Muscle layer of duodenum (tissue), 2 donors: Measurements from ENCODE around the gene EXOC4.
"Not testable (repeated sequence)": the region's sequence is repeated elsewhere in the genome, so short reads cannot be mapped to it uniquely, and the experiment has no call there.

Experiments used
- H3K27ac ChIP-seq: one replicate; pipeline ENCODE4 v1.7.0; 2013; ENCODE audit warnings: mild to moderate bottlenecking, low read length
- H3K27me3 ChIP-seq: one replicate; pipeline ENCODE4 v1.7.0; 2013; ENCODE audit warnings: low read depth, mild to moderate bottlenecking, control low read depth, low read length
- H3K36me3 ChIP-seq, 2 donors: one replicate each; pipeline ENCODE4 v1.7.0; 2013; ENCODE audit warnings: low read length in 2 of 2, control low read depth in 1 of 2, mild to moderate bottlenecking in 1 of 2; ENCODE audit not compliant: insufficient read depth in 2 of 2, control insufficient read depth in 1 of 2
- H3K4me1 ChIP-seq, 2 donors: one replicate each; pipeline ENCODE4 v1.7.0; 2013; ENCODE audit warnings: low read length in 2 of 2, mild to moderate bottlenecking in 2 of 2, control low read depth in 1 of 2, moderate library complexity in 1 of 2; ENCODE audit not compliant: insufficient read depth in 2 of 2, control insufficient read depth in 1 of 2
- H3K4me3 ChIP-seq, 2 donors: one replicate each; pipeline ENCODE4 v1.7.0; 2013; ENCODE audit warnings: low read length in 2 of 2, low read depth in 1 of 2, mild to moderate bottlenecking in 1 of 2
- H3K9me3 ChIP-seq, 2 donors: one replicate each; pipeline ENCODE4 v1.7.0; 2013; ENCODE audit warnings: low read length in 2 of 2, control low read depth in 1 of 2, mild to moderate bottlenecking in 1 of 2; ENCODE audit not compliant: control insufficient read depth in 1 of 2
- donor health status: healthy.

EXOC4 gene

GRCh38 chr7:133252858-133253518, at the start of gene EXOC4:
EXOC4 (plus strand) TSS chr7:133253078.
- no peaks in the 10 kb centered on the region for H3K36me3 ChIP-seq
- no peaks in the 10 kb centered on the region for H3K27me3 ChIP-seq
- H3K9me3 ChIP-seq, result no peaks in the 10 kb centered on the region
- peaks cover 5 to 20% of the 10 kb centered on the region in 2 donors for H3K4me1 ChIP-seq
- H3K4me3 ChIP-seq, result peak within 1 kb of the TSS; percentile 90 to 97
- peak within 1 kb of the TSS; percentile 87 for H3K27ac ChIP-seq

GRCh38 chr7:133203490-133203889, 49.4 kb upstream of the EXOC4 start:
- H3K27me3 ChIP-seq, result no peaks in the 10 kb centered on the region
- H3K4me3 ChIP-seq, result no peak overlapping the region
- no peak overlapping the region for H3K27ac ChIP-seq
- H3K36me3 ChIP-seq, result no peaks in the 10 kb centered on the region
- H3K9me3 ChIP-seq, result no peaks in the 10 kb centered on the region
- H3K4me1 ChIP-seq, result no peaks in the 10 kb centered on the region

- no peak overlapping the region for H3K27ac ChIP-seq
- no peaks in the 10 kb centered on the region for H3K4me1 ChIP-seq
- no peak overlapping the region for H3K4me3 ChIP-seq
Observed at GRCh38 chr7:133207687-133208086, 45.2 kb upstream of the EXOC4 start.

GRCh38 chr7:133210817-133211216, 42.1 kb upstream of the EXOC4 start:
- not testable (repeated sequence) for H3K27ac ChIP-seq, H3K9me3 ChIP-seq, H3K4me1 ChIP-seq, H3K36me3 ChIP-seq, H3K27me3 ChIP-seq, H3K4me3 ChIP-seq

More at GRCh38 chr7:133207687-133208086, 45.2 kb upstream of the EXOC4 start:
- no peaks in the 10 kb centered on the region for H3K27me3 ChIP-seq
- no peaks in the 10 kb centered on the region for H3K36me3 ChIP-seq
- no peaks in the 10 kb centered on the region for H3K9me3 ChIP-seq

DNA sequence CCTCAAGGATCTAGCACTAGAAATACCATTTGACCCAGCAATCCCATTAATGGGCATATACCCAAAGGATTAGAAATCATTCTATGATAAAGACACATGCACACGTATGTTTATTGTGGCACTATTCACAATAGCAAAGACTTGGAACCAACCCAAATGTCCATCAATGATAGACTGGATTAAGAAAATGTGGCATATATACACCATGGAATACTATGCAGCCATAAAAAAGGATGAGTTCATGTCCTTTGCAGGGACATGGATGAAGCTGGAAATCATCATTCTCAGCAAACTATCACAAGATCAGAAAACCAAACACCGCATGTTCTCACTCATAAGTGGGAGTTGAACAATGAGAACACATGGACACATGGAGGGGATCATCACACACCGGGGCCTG, 39.1 kb upstream of the EXOC4 start:
- H3K36me3 ChIP-seq, H3K27ac ChIP-seq: not testable (repeated sequence)

DNA sequence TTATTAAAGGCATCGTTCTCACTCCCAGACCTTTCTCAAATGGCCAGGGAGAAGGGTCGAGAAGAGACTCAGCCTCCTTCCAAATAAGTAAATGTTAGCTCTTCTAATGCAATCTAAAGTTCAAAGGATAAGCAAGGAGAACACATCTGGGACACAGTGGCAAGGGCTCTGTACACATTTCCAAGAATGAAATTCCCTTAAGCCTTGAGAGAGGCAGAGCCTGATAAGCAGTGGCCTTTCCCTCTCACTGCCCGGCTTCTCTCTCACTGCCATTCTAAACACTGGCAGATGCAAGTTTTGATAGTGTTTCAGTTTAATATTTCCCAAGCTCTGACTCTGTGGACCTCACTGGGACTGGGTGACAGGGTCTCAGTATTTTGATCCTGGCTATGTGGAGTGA, 35.1 kb upstream of the EXOC4 start:
- Histone ChIP-seq H3K4me1 (no peaks in the 10 kb centered on the region), H3K36me3 (no peaks in the 10 kb centered on the region), H3K27ac (no peak overlapping the region), H3K4me3 (no peak overlapping the region), H3K9me3 (no peaks in the 10 kb centered on the region), H3K27me3 (no peaks in the 10 kb centered on the region)

More for the DNA sequence above, 39.1 kb upstream of the EXOC4 start:
- H3K9me3 ChIP-seq, H3K4me1 ChIP-seq, H3K27me3 ChIP-seq, H3K4me3 ChIP-seq: not testable (repeated sequence)

GRCh38 chr7:133230591-133231194, 22.2 kb upstream of the EXOC4 start:
- Histone ChIP-seq H3K27ac (no peak overlapping the region), H3K4me3 (no peak overlapping the region), H3K9me3 (no peaks in the 10 kb centered on the region), H3K4me1 (no peaks in the 10 kb centered on the region), H3K36me3 (no peaks in the 10 kb centered on the region), H3K27me3 (no peaks in the 10 kb centered on the region)

DNA sequence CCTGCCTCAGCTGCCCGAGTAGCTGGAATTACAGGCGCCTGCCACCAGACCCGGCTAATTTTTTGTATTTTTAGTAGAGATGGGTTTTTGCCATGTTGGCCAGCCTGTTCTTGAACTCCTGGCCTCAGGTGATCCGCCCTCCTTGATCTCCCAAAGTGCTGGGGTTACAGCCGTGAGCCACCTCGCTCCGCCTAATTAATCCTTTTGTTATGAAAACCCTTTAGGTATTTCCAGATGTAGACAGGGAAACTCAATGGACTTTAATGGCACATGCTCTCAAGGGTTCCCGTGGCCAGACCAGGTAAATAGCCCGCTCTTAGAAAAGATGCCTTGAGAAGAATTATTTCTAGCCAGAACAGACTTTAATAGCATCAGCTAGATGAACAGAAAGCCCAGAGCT, 19.7 kb upstream of the EXOC4 start:
- Histone ChIP-seq H3K9me3 (no peaks in the 10 kb centered on the region), H3K36me3 (no peaks in the 10 kb centered on the region), H3K27ac (no peak overlapping the region)

GRCh38 chr7:133234961-133235875, 17.7 kb upstream of the EXOC4 start:
- Histone ChIP-seq H3K36me3 (no peaks in the 10 kb centered on the region), H3K9me3 (no peaks in the 10 kb centered on the region), H3K4me3 (no peak overlapping the region), H3K27me3 (no peaks in the 10 kb centered on the region), H3K27ac (no peak overlapping the region), H3K4me1 (no peaks in the 10 kb centered on the region)

More for the DNA sequence above, 19.7 kb upstream of the EXOC4 start:
- no peak overlapping the region for H3K4me3 ChIP-seq
- no peaks in the 10 kb centered on the region for H3K27me3 ChIP-seq
- no peaks in the 10 kb centered on the region for H3K4me1 ChIP-seq

GRCh38 chr7:133237545-133237944, 15.3 kb upstream of the EXOC4 start:
- Histone ChIP-seq H3K4me3 (no peak overlapping the region), H3K27me3 (no peaks in the 10 kb centered on the region)

DNA sequence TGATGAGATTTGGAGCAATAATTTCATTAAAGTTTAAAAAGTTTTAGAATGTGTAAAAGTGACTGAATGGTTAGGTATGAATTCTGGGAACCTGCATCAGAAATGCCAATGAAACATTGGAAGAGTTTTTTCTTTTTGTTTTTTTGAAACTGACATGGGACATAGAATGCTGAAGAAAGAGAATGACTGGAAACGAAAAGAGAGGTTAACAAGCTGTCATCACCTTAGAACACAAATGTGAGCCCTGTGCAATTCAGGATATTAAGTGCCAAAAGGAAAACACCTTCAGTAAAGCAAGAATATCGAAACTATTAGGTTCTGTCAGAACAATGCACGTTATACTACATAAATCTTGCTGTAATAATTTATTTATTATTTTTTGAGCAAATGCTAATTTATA, 12.6 kb upstream of the EXOC4 start:
- Histone ChIP-seq H3K27me3 (no peaks in the 10 kb centered on the region), H3K4me1 (no peaks in the 10 kb centered on the region), H3K27ac (no peak overlapping the region), H3K36me3 (no peaks in the 10 kb centered on the region), H3K9me3 (no peaks in the 10 kb centered on the region), H3K4me3 (no peak overlapping the region)

More at GRCh38 chr7:133237545-133237944, 15.3 kb upstream of the EXOC4 start:
- Histone ChIP-seq H3K36me3 (no peaks in the 10 kb centered on the region), H3K9me3 (no peaks in the 10 kb centered on the region), H3K27ac (no peak overlapping the region), H3K4me1 (no peaks in the 10 kb centered on the region)
